HG02938 (cell line): ENCODE results near the gene ZNF862.

Experiments
- ATAC-seq: cut with Tn5 transposase; IDR thresholded peaks from one replicate; pipeline ENCODE4 v1.9.1; 2021; ENCODE audit warnings: mild to moderate bottlenecking, moderate library complexity; ENCODE audit not compliant: unreplicated experiment

Gene ZNF862

DNA sequence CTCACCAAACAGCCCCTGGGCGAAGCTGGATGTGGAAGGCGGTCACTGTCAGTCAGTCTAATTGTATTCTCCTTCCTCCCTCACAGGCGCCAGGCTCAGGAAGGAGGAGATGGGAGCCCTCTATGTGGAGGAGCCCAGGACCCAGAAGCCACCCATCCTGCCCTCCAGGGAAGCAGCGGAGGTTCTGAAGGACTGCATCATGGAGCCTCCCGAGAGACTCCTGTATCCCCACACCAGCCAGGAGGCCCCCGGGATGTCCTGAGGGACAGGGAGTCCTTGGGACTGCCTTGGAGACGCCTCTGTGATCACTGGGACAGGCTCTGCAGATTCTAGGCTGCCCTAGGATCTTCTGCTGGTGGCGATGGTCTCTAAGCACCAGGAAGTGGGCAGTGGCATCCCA, 25.8 kb downstream of the ZNF862 start:
- ATAC-seq = no peak

- ATAC-seq = no peak
Measured at GRCh38 chr7:149864751-149865150, 26.6 kb downstream of the ZNF862 start.

DNA sequence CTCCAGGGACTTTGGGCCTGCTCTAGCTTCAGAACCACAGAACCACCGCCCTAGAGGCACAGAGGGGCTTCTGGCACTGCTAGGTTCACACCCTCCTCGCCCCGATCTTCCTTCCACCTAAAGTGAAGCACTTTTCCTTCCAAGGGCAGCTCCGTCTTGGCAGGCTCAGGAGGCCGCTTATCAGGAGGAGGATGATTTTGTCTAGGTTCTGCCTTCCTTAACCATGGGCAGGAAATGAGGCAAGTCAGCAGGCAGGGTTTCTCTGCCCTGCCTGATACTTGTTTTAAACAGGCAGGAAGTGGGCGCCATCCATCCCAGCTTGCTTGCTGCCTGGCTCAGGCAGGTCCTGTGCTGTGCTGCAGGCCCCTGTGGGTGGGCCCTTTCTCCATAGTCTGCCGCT, 27.3 kb downstream of the ZNF862 start:
- no peak for ATAC-seq

GRCh38 chr7:149866139-149866778, 28.1 kb downstream of the ZNF862 start:
- ATAC-seq = no peak

- no peak for ATAC-seq
Measured at GRCh38 chr7:149866779-149867447, 28.7 kb downstream of the ZNF862 start.

DNA sequence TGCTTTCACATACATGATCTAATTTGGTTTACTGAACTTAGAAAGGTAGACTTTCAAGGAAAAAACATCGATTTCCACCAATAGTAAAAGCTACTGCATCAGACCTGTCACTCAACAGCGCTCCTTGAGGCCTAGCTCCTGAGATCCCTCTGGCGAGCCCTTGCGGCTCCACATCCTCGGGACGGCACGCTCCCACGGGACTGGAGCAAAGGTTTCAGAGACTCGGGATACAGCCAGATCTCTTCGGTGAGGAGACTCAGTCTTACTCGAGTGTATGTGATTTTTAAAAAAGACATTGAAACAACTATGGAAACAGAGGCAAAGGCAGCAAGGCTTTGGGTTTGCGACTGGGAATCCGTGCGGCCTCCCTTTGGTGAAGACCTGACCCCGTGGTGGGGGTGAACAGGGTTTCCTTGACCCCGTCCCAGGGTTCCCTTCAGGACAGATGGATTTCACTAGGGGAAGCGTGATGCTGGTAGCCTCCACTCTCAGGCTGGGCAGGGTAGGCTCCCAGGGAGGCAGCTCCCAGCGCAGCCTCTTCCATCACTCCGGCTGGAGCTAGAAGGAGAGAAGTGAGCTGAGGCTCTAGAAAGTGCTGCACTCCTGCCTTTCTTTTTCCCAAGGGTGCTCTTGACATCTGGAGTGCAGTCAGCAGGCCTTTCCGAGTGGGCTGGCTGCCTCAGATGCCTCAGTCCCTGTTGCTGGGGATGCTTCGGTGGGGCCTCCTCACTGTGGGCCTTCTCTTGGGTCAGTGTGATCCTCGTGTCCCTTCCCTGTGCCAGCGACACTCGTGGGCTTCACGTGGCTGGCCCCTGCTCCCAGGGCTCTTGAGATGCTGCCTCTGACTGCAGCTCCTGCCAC, 29.8 kb downstream of the ZNF862 start:
- no peak for ATAC-seq

GRCh38 chr7:149868623-149869290, 30.6 kb downstream of the ZNF862 start:
- ATAC-seq = no peak

GRCh38 chr7:149869291-149869650, 31.1 kb downstream of the ZNF862 start:
- ATAC-seq = no peak

DNA sequence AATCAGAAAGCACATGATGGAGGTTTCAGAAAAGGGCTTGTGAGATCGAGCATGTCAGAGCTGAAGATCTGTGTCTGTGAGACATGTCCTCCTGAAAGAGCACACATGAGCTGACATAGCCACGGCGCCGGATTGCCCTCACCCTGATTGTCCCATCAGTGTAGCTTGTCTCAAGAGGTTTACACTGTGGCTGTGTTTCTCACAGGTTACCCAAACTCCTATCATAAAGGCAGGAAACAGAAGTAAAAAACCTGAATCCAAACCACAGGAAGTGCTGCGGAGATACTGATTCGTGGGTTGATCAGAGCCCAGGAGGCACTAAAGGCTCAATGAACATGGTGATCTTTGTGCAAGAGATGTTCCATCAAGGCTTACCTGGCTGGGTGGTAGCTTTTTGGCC, 31.7 kb downstream of the ZNF862 start:
- ATAC-seq = no peak

GRCh38 chr7:149870274-149870673, 32.1 kb downstream of the ZNF862 start:
- ATAC-seq = no peak

- ATAC-seq = no peak
Measured at GRCh38 chr7:149870701-149871483, 32.7 kb downstream of the ZNF862 start.

- no peak for ATAC-seq
Measured at GRCh38 chr7:149871576-149871975, 33.4 kb downstream of the ZNF862 start.

DNA sequence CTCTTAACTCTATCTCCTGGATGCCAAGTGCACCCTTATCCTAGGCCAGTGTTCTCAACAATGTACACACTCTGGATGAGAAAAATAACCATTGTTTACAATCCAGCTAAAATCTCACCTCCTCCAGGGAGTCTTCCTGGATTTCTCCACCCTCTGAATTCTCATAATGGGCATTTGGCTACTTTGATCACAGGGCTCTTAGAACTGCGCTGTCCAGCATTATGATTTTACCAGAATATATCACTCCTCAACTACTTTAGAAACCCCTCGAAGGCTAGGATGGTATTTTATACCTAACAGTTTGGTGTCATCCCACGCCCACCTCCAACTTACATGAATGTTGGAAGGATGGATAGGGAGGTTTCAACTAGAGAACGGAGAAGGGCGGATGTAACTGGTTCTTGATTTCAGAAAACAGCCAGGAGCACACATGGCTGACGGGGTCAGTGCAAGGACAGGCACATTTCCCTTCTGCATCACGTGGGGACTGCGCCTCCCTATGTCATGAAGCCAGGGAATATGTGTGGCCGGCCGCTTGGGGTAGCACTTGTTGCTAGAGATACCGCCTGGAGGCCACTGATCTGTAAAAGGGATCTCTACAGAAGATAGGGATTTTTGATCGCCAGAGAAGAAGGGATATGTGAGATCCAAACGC, 34.4 kb downstream of the ZNF862 start:
- no peak for ATAC-seq

DNA sequence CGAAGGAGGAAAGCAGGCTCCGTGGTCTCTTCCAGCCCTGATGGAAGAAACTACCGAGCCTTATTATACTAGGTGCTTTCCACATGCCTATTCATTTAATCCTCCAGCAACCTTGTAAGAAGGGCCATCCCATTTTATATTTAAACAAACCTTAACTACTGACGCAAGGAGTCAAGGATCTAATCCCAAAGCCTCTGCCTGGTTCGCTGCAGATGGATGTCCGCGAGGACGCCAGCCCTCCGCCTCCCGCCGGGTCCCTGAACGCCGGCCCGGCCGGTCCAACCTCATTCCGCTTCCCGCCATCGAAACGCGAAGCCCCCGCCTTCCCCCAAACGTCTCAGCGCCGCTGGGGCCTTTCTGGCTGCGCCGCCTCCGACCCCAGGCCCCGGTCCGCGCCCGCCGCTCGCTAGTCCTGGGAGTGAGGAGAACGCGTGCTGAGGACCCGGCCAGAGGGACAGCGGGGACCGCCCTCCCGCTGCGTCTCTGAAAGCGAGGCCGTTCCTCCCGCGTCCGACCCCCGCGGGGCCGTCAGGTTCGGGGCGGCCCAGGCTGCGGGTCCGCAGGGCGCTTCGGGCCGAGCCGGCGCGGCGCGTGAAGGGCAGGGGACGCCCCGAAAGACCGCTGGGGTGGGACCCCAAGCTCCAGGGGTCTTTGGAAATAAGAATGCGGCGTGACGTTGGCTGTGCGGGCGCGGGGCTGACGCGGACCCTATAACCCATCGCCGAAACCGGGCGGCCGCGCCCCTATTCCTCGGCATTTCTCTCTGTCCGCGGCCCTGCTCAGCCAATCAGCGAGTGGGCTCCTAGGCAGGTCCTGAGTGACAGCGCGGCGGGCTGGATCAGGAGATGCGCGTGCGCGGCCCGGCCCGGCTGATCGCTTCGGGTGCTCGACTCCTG, 35.1 kb downstream of the ZNF862 start, which contains the start of gene ATP6V0E2:
Gene ATP6V0E2 (plus strand): TSS at position 896 of the 896 bp plus-strand sequence. CDS start 97 bp downstream, outside the sequence.
- ATAC-seq = peak; percentile 80

DNA sequence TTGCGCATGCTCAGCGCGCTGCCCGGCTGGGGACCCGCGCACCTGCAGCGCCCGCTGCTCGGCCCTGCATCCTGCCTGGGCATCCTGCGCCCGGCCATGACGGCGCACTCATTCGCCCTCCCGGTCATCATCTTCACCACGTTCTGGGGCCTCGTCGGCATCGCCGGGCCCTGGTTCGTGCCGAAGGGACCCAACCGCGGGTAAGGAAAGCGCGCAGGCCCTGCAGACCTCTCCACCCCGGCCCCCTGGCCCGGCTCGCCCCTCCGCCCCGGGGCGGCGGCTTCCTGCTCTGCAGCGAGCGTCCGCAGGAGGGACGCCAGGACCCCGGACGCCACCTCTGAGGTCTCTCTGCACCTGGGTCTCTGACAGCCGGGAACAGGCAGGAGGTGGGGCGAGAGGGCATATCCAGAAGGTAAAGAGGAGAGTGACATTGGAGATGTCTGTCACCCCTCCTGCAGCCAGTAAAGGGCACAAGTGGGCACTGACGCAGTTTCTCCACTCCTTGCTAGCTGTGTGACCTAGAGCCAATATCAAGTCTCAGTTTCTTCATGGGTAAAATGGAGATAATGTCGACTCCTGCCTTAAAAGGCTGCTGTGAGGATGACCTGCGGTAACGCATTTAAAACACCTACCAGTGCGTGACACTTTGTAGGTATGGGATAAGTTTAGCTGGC, 35.9 kb downstream of the ZNF862 start:
- ATAC-seq = peak; percentile 18

GRCh38 chr7:149874644-149875028, 36.5 kb downstream of the ZNF862 start:
- no peak for ATAC-seq

GRCh38 chr7:149875396-149875795, 37.2 kb downstream of the ZNF862 start:
- no peak for ATAC-seq

DNA sequence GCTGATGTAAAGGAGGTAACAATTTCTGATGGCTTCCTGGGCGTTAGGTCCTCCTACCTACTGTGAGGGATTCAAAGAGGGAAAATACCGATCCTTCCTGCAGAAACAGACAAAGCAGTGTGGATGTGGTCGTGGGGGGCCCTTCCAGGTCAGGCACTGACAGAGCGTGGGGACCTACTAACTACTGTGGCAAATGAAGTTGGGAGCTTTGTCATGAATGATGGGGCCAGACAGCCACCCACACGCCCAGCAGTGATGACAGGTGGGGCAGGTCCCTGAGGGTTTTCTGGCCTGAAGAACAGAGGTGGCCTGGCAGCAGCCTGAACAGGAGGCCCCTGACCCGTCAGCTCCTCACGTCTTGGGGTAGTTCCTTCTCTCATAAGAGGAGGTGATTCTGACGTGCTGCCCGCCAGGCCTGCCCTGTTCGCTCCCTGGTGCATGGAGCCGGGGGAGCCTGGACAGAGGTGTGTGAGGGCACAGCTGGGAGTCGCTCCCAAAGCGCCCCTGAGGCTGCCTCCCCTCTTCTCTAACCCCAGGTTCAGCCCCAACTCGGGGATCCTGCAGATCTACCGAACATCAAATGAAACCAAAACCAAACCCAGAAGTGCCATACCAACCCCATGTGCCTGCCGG, 39.8 kb downstream of the ZNF862 start:
- ATAC-seq = no peak
